Left lung (tissue), 10 donors: ENCODE data around the gene HOXA10. TPM values are rescaled to one million over a fixed set of nuclear protein-coding genes. Genes with fewer than 3 reads are reported as not detected.

Experiments used
- ATAC-seq: fragments of 200-7000 bp; cut with Tn5 transposase; one replicate; pipeline ENCODE4 v1.9.1; 2020; ENCODE audit warnings: moderate library complexity
- DNase-seq, 4 donors: peaks; one replicate each; pipeline ENCODE4 v3.0.0-alpha.2; 2013 to 2020
- H3K27ac ChIP-seq, 2 donors: fragments of 200-600 bp; sonication (generic) in 1 of 2; one replicate each; pipeline versions ENCODE4 v1.5.0 to v1.8.0; 2020 to 2021
- H3K27me3 ChIP-seq, 2 donors: fragments of 200-600 bp; sonication (generic) in 1 of 2; one replicate each; pipeline versions ENCODE4 v1.5.0 to v1.8.0; 2020 to 2021
- H3K36me3 ChIP-seq, 2 donors: fragments of 200-600 bp; sonication (generic) in 1 of 2; one replicate each; pipeline versions ENCODE4 v1.5.0 to v1.8.0; 2020 to 2021
- H3K4me1 ChIP-seq, 2 donors: fragments of 200-600 bp; one replicate each; pipeline ENCODE4 v1.8.0; 2021
- H3K4me3 ChIP-seq, 2 donors: fragments of 200-600 bp; sonication (generic) in 1 of 2; one replicate each; pipeline versions ENCODE4 v1.5.0 to v1.8.0; 2020 to 2021; ENCODE audit warnings: mild to moderate bottlenecking in 1 of 2
- H3K9me3 ChIP-seq, 2 donors: fragments of 200-600 bp; sonication (generic) in 1 of 2; one replicate each; pipeline versions ENCODE4 v1.5.0 to v1.8.0; 2020 to 2021
- CTCF ChIP-seq, 2 donors: fragments of 200-600 bp; sonication (generic) in 1 of 2; IDR thresholded peaks; one replicate each; pipeline versions ENCODE4 v1.5.0 to v1.8.0; 2021; ENCODE audit warnings: antibody characterized with exemption in 2 of 2
- intact Hi-C, 2 donors: fragments of 100-400 bp; cut with DNase I; formaldehyde crosslinking; loops; one replicate each; pipeline versions ENCODE4 v1.11.2 to v1.14.2; 2022
- polyA plus RNA-seq, 6 donors: library from polyadenylated mRNA; unstranded; fragments of 120-200 nt; gene quantifications; one replicate each; pipeline ENCODE4 v1.2.1, GENCODE V29; 2013; ENCODE audit not compliant: insufficient read length in 6 of 6
- total RNA-seq, 2 donors: library from RNA; stranded (reverse); fragmentation: NEBNext Ultra II Directional; extraction: Animal tissue kit (Norgen Biotek cat#: 25700); gene quantifications; one replicate each; pipeline ENCODE4 v1.2.1, GENCODE V29; 2021
- donor health status: DM: no; HTN: yes; CAD: no.
- donor health status: DM: no; HTN: no; CAD: no.

HOXA10 gene
- total and polyA plus RNA-seq, 8 donors, result 0.34 to 1.3 (median 0.41) TPM; not detected in 1

- Histone ChIP-seq H3K9me3 (no peaks in the 10 kb centered on the region), H3K27me3 (peaks cover 100% of the 10 kb centered on the region in 2 donors), H3K36me3 (no peaks in the 10 kb centered on the region), H3K4me3 (no peak overlapping the region), H3K4me1 (peaks cover 10 to 30% of the 10 kb centered on the region in 2 donors), H3K27ac (no peak overlapping the region)
- no peak for TF ChIP-seq CTCF (IDR thresholded peaks at IDR 0.05)
- intact Hi-C loops, result no loop called here
- DNase-seq, result no peak
- ATAC-seq, result no peak
These were observed 19.9 kb upstream of the HOXA10 start for GRCh38 chr7:27194002-27194352.

- DNase-seq (no peak), ATAC-seq (no peak)
- no peaks in the 10 kb centered on the region for H3K36me3 ChIP-seq
- no peaks in the 10 kb centered on the region for H3K9me3 ChIP-seq
- H3K4me1 ChIP-seq, result peaks cover 8 to 31% of the 10 kb centered on the region in 2 donors
- peaks cover 100% of the 10 kb centered on the region in 2 donors for H3K27me3 ChIP-seq
- no peak overlapping the region for H3K27ac ChIP-seq
- no peak for TF ChIP-seq CTCF (IDR thresholded peaks at IDR 0.05)
- intact Hi-C loops, result no loop called here
- peak overlapping the region in 1 of 2 donors; percentile 28 for H3K4me3 ChIP-seq
These were observed 19.3 kb upstream of the HOXA10 start for GRCh38 chr7:27193335-27194001.

GRCh38 chr7:27192546-27193334 is 18.6 kb upstream of the HOXA10 start:
- intact Hi-C loops, result no loop called here

GRCh38 chr7:27191833-27192545 is 17.9 kb upstream of the HOXA10 start:
- no peak for TF ChIP-seq CTCF (IDR thresholded peaks at IDR 0.05)
- peak in 2 of 4 donors; percentile 28 to 72 for DNase-seq
- Histone ChIP-seq H3K4me1 (peaks cover 8 to 40% of the 10 kb centered on the region in 2 donors), H3K9me3 (no peaks in the 10 kb centered on the region), H3K27me3 (peaks cover 100% of the 10 kb centered on the region in 2 donors), H3K27ac (no peak overlapping the region), H3K4me3 (peak overlapping the region in 1 of 2 donors; percentile 28), H3K36me3 (no peaks in the 10 kb centered on the region)
- ATAC-seq, result no peak
- intact Hi-C loops, result no loop called here

More at GRCh38 chr7:27192546-27193334, 18.6 kb upstream of the HOXA10 start:
- peaks cover 100% of the 10 kb centered on the region in 2 donors for H3K27me3 ChIP-seq
- H3K4me1 ChIP-seq, result peaks cover 8 to 39% of the 10 kb centered on the region in 2 donors
- H3K9me3 ChIP-seq, result no peaks in the 10 kb centered on the region
- H3K36me3 ChIP-seq, result no peaks in the 10 kb centered on the region
- ATAC-seq (peak; percentile 57), DNase-seq (peak in 2 of 4 donors; percentile 44 to 85)
- peak overlapping the region in 1 of 2 donors; percentile 28 for H3K4me3 ChIP-seq
- H3K27ac ChIP-seq, result no peak overlapping the region
- no peak for TF ChIP-seq CTCF (IDR thresholded peaks at IDR 0.05)
